Endometrial microvascular endothelial cells (primary cell): Measurements from ENCODE around the gene SF3B5. TPM values are rescaled to one million over a fixed set of nuclear protein-coding genes. Genes with fewer than 3 reads are reported as not detected.

Experiments used
- total RNA-seq: library from RNA; depleted of rRNA; stranded (reverse); fragments of >200 nt; gene quantifications from one replicate; pipeline ENCODE4 v1.2.3, GENCODE V29; 2015; ENCODE audit errors: inconsistent ontology term

Gene SF3B5
- total RNA-seq, 1 donor from 2014 or later: 313 TPM

Other genes starting within 250 kb of the SF3B5 start
- gene ZC2HC1B, start 231.1 kb downstream of the SF3B5 start, total RNA-seq: not detected
- gene PLAGL1, start 87.3 kb downstream of the SF3B5 start, total RNA-seq: 23.8 TPM
- 14.0 TPM for gene STX11, start 54.9 kb upstream of the SF3B5 start, total RNA-seq
- 116 TPM for gene UTRN, start 189.8 kb upstream of the SF3B5 start, total RNA-seq